GM10266 (cell line): Measurements from ENCODE around the gene ZNF70.
A peak's percentile ranks its signal among the peaks of the same experiment; 100 is the strongest.

Experiments
- DNase-seq: peaks from one replicate; pipeline ENCODE4 v3.0.0; 2012; ENCODE audit errors: extremely low spot score
- CTCF ChIP-seq: IDR thresholded peaks from 2 replicates; pipeline ENCODE4 v1.5.1; 2012; ENCODE audit warnings: mild to moderate bottlenecking, low read depth; ENCODE audit not compliant: control insufficient read depth, insufficient read depth; ENCODE audit errors: missing control alignments

Gene ZNF70

GRCh38 chr22:23750714-23751440 lies at the start of gene ZNF70:
TSS of gene ZNF70 (minus strand) at chr22:23751112. CDS start at chr22:23745140, 5,972 bp downstream.
- DNase-seq = peak; percentile 95
- TF ChIP-seq CTCF = peak; percentile 22

- no peak for DNase-seq
- no peak for TF ChIP-seq CTCF
Observed at GRCh38 chr22:23796461-23796860, 45.5 kb upstream of the ZNF70 start.

GRCh38 chr22:23793326-23793725 lies 42.4 kb upstream of the ZNF70 start:
- TF ChIP-seq CTCF = no peak
- no peak for DNase-seq

GRCh38 chr22:23791738-23792645 lies 41.1 kb upstream of the ZNF70 start:
- TF ChIP-seq CTCF = no peak
- DNase-seq = no peak

- no peak for DNase-seq
- no peak for TF ChIP-seq CTCF
Observed at GRCh38 chr22:23790819-23791737, 40.2 kb upstream of the ZNF70 start.

- no peak for TF ChIP-seq CTCF
- DNase-seq = no peak
Observed at GRCh38 chr22:23789638-23790037, 38.7 kb upstream of the ZNF70 start.
